Adrenal gland (tissue), 12 donors: ENCODE results near the gene KLHL3. TPM values are rescaled to one million over a fixed set of nuclear protein-coding genes. Genes with fewer than 3 reads are reported as not detected.

ENCODE experiments used
- DNase-seq, 7 donors: peaks; one replicate each; pipeline ENCODE4 v3.0.0-alpha.2; 2019 to 2020
- H3K27ac ChIP-seq, 5 donors: fragments of 200-600 bp; sonication (generic) in 4 of 5; 1 replicate in 3 of 5; 2 replicates in 2 of 5; pipeline versions ENCODE4 v1.5.1 to v1.8.0; 2016 to 2020; ENCODE audit warnings: mild to moderate bottlenecking in 1 of 5
- H3K27me3 ChIP-seq: fragments of 200-600 bp; 2 replicates; pipeline ENCODE4 v1.8.0; 2021
- H3K36me3 ChIP-seq, 2 donors: fragments of 200-600 bp; replicated peaks in 1 of 2; 1 replicate in 1 of 2; 2 replicates in 1 of 2; pipeline versions ENCODE4 v1.5.1 to v1.8.0; 2018 to 2022
- H3K4me1 ChIP-seq, 2 donors: fragments of 200-600 bp; replicated peaks in 1 of 2; 1 replicate in 1 of 2; 2 replicates in 1 of 2; pipeline versions ENCODE4 v1.5.1 to v1.8.0; 2018 to 2021
- H3K4me3 ChIP-seq, 4 donors: fragments of 200-600 bp; sonication (generic) in 3 of 4; one replicate each; pipeline ENCODE4 v1.5.1; 2016 to 2018
- H3K9me3 ChIP-seq, 3 donors: fragments of 200-600 bp; sonication (generic) in 1 of 3; replicated peaks in 1 of 3; 1 replicate in 2 of 3; 2 replicates in 1 of 3; pipeline versions ENCODE4 v1.5.1 to v1.8.0; 2016 to 2021
- CTCF ChIP-seq, 6 experiments: fragments of 450-650 bp in 4 of 6; fragments of 200-600 bp in 2 of 6; sonication (generic) in 1 of 6; IDR thresholded peaks; 1 replicate in 5 of 6; 2 replicates in 1 of 6; pipeline versions ENCODE4 v1.5.1 to v1.8.0; 2016 to 2021; ENCODE audit warnings: antibody characterized with exemption in 6 of 6, mild to moderate bottlenecking in 2 of 6, moderate library complexity in 1 of 6
- POLR2A ChIP-seq, 2 donors: fragments of 450-650 bp; IDR thresholded peaks; one replicate each; pipeline ENCODE4 v1.6.1; 2017; ENCODE audit warnings: antibody characterized with exemption in 2 of 2, mild to moderate bottlenecking in 2 of 2, moderate library complexity in 1 of 2
- WGBS, 4 donors: extraction: QIAGEN DNeasy Blood & Tissue Kit in 2 of 4; methylation state at CpG; one replicate each; pipeline versions ENCODE4 v1.1.5 to v1.1.7; 2013 to 2017; 5-methylcytosine and 5-hydroxymethylcytosine counted together
- intact Hi-C, 2 donors: fragments of 100-400 bp; cut with DNase I; formaldehyde crosslinking; loops; one replicate each; pipeline versions ENCODE4 v1.14.1 to v1.15.0; 2022 to 2023
- polyA plus RNA-seq, 3 donors: library from polyadenylated mRNA; stranded (reverse); fragments of 200-250 nt in 2 of 3; fragments of 350-450 nt in 1 of 3; fragmentation: Illumina TruSeq in 1 of 3; extraction: RNeasy Lipid Tissue Mini Kit (QIAGEN cat#74804) in 1 of 3; gene quantifications; one replicate each; pipeline ENCODE4 v1.2.3, GENCODE V29; 2013 to 2014
- total RNA-seq, 9 donors: library from RNA; depleted of rRNA in 4 of 9; stranded (reverse); fragments of >200 nt in 4 of 9; fragments of 120-200 nt in 1 of 9; fragmentation: NEBNext Ultra II Directional in 1 of 9; extraction: Animal tissue kit (Norgen Biotek cat#: 25700) in 1 of 9; gene quantifications; one replicate each; pipeline versions ENCODE4 v1.1.0 to v1.2.4, GENCODE V29; 2013 to 2023
- donor health status: healthy with polysubstance abuse.
- donor health status: Bipolar disorder and iron deficiency.
- donor health status: DM: yes; HTN: yes; CAD: no.
- donor health status: DM: no; HTN: no; CAD: no.
- donor health status: DM: no; HTN: no; CAD: no.
- donor health status: DM: yes; HTN: yes; CAD: no.

KLHL3 gene
- total and polyA plus RNA-seq, 12 donors = 3.1 to 28.6 (median 13.4) TPM

- intact Hi-C loops = no loop called here
- no peak for DNase-seq
- H3K9me3 ChIP-seq = no peaks in the 10 kb centered on the region
- no peaks in the 10 kb centered on the region for H3K36me3 ChIP-seq
- TF ChIP-seq CTCF (IDR thresholded peaks at IDR 0.05) = no peak
- TF ChIP-seq POLR2A (IDR thresholded peaks at IDR 0.05) = no peak
- H3K4me3 ChIP-seq = no peak overlapping the region
- H3K27ac ChIP-seq = peak overlapping the region in 2 of 5 donors; percentile 77 to 87
- H3K4me1 ChIP-seq = peaks cover 12 to 24% of the 10 kb centered on the region in 2 donors
- no peaks in the 10 kb centered on the region for H3K27me3 ChIP-seq
Measured at GRCh38 chr5:137667341-137667740, 68.5 kb downstream of the KLHL3 start.

GRCh38 chr5:137666901-137667300, 69.0 kb downstream of the KLHL3 start:
- intact Hi-C loops = no loop called here
- no peak for DNase-seq
- no peak for TF ChIP-seq POLR2A (IDR thresholded peaks at IDR 0.05)
- no peak for TF ChIP-seq CTCF (IDR thresholded peaks at IDR 0.05)
- H3K27me3 ChIP-seq = no peaks in the 10 kb centered on the region
- H3K36me3 ChIP-seq = no peaks in the 10 kb centered on the region
- H3K27ac ChIP-seq = peak overlapping the region in 4 of 5 donors; percentile 3 to 87 (median 61)
- H3K9me3 ChIP-seq = no peaks in the 10 kb centered on the region
- H3K4me1 ChIP-seq = peaks cover 12 to 24% of the 10 kb centered on the region in 2 donors
- WGBS, 4 donors = 55 to 66% (median 61%) methylated on average over 2 of the region's 2 CpGs
- peak overlapping the region in 1 of 4 donors; percentile 21 for H3K4me3 ChIP-seq

GRCh38 chr5:137666461-137666850, 69.4 kb downstream of the KLHL3 start:
- WGBS, 4 donors = 27 to 36% (median 32%) methylated on average over 3 of the region's 3 CpGs
- intact Hi-C loops = no loop called here
- peaks cover 12 to 24% of the 10 kb centered on the region in 2 donors for H3K4me1 ChIP-seq
- no peaks in the 10 kb centered on the region for H3K27me3 ChIP-seq
- no peaks in the 10 kb centered on the region for H3K36me3 ChIP-seq
- DNase-seq = peak in 5 of 7 donors; percentile 35 to 60 (median 48)
- TF ChIP-seq POLR2A (IDR thresholded peaks at IDR 0.05) (no peak), CTCF (IDR thresholded peaks at IDR 0.05) (no peak)
- no peaks in the 10 kb centered on the region for H3K9me3 ChIP-seq
- peak overlapping the region in 4 of 5 donors; percentile 42 to 87 (median 61) for H3K27ac ChIP-seq
- H3K4me3 ChIP-seq = peak overlapping the region in 1 of 4 donors; percentile 21

- DNase-seq = peak in 2 of 7 donors; percentile 7 to 19
- WGBS, 4 donors = 53 to 63% (median 57%) methylated on average over 3 of the region's 3 CpGs
- H3K27ac ChIP-seq = peak overlapping the region in 4 of 5 donors; percentile 42 to 87 (median 61)
- no peaks in the 10 kb centered on the region for H3K36me3 ChIP-seq
- no peaks in the 10 kb centered on the region for H3K9me3 ChIP-seq
- TF ChIP-seq POLR2A (IDR thresholded peaks at IDR 0.05) (no peak), CTCF (IDR thresholded peaks at IDR 0.05) (no peak)
- intact Hi-C loops = no loop called here
- peak overlapping the region in 1 of 4 donors; percentile 21 for H3K4me3 ChIP-seq
- H3K4me1 ChIP-seq = peaks cover 12 to 24% of the 10 kb centered on the region in 2 donors
- H3K27me3 ChIP-seq = no peaks in the 10 kb centered on the region
Measured at GRCh38 chr5:137665678-137666460, 70.0 kb downstream of the KLHL3 start.
